Activated T-helper 2 cell treated with anti-CD3 and anti-CD28 coated beads, Interferon-gamma antibody, Interleukin-2, Interleukin-4, amounts not matched to agents 10 μg/mL and 5 μg/mL and 100 μg/mL, durations not matched to agents 14 hours and 24 hours and 36 hours (primary cell): ENCODE measurements around the gene ABLIM2. TPM values are rescaled to one million over a fixed set of nuclear protein-coding genes. Genes with fewer than 3 reads are reported as not detected.

Source experiments
- DNase-seq: peaks from one replicate; pipeline ENCODE4 v3.0.0; 2021; ENCODE audit warnings: low spot score
- H3K27ac Mint-ChIP-seq: one replicate; pipeline ENCODE4 v1.8.0; 2021; ENCODE audit warnings: mixed read lengths
- H3K27me3 Mint-ChIP-seq: one replicate; pipeline ENCODE4 v1.8.0; 2021; ENCODE audit warnings: low read depth, mixed read lengths
- H3K36me3 Mint-ChIP-seq: one replicate; pipeline ENCODE4 v1.8.0; 2021; ENCODE audit warnings: low read depth, mixed read lengths
- H3K4me1 Mint-ChIP-seq: one replicate; pipeline ENCODE4 v1.8.0; 2021; ENCODE audit warnings: low read depth, mixed read lengths
- H3K4me3 Mint-ChIP-seq: one replicate; pipeline ENCODE4 v1.8.0; 2021; ENCODE audit warnings: low read depth, mild to moderate bottlenecking, moderate library complexity, mixed read lengths
- H3K9me3 Mint-ChIP-seq: one replicate; pipeline ENCODE4 v1.8.0; 2021; ENCODE audit warnings: mixed read lengths
- intact Hi-C: fragments of 100-400 bp; cut with micrococcal nuclease; formaldehyde crosslinking; loops from one replicate; pipeline ENCODE4 v1.15.1; 2023
- total RNA-seq: library from RNA; stranded (reverse); gene quantifications from 2 replicates; pipeline ENCODE4 v1.2.3, GENCODE V29; 2022

The ABLIM2 gene
- total RNA-seq, 1 donor from 2014 or later = 0.32 TPM

- Mint-ChIP-seq H3K27ac (no peak overlapping the region), H3K4me3 (no peak overlapping the region), H3K9me3 (no peaks in the 10 kb centered on the region), H3K27me3 (peaks cover 3% of the 10 kb centered on the region), H3K36me3 (no peaks in the 10 kb centered on the region), H3K4me1 (no peaks in the 10 kb centered on the region)
- intact Hi-C loops = no loop called here
- no peak for DNase-seq
Measured at GRCh38 chr4:8051644-8052043, 107.0 kb downstream of the ABLIM2 start.

- H3K27me3 Mint-ChIP-seq = peaks cover 3% of the 10 kb centered on the region
Measured at GRCh38 chr4:8050555-8051206, 107.9 kb downstream of the ABLIM2 start.

GRCh38 chr4:8050180-8050554, 108.4 kb downstream of the ABLIM2 start:
- H3K9me3 Mint-ChIP-seq = no peaks in the 10 kb centered on the region
- intact Hi-C loops = no loop called here
- no peak overlapping the region for H3K4me3 Mint-ChIP-seq
- DNase-seq = no peak
- H3K4me1 Mint-ChIP-seq = no peaks in the 10 kb centered on the region
- H3K36me3 Mint-ChIP-seq = no peaks in the 10 kb centered on the region
- no peak overlapping the region for H3K27ac Mint-ChIP-seq
- H3K27me3 Mint-ChIP-seq = peaks cover 3% of the 10 kb centered on the region

More at GRCh38 chr4:8050555-8051206, 107.9 kb downstream of the ABLIM2 start:
- H3K36me3 Mint-ChIP-seq = no peaks in the 10 kb centered on the region
- no peak overlapping the region for H3K27ac Mint-ChIP-seq
- intact Hi-C loops = no loop called here
- no peak for DNase-seq
- H3K9me3 Mint-ChIP-seq = no peaks in the 10 kb centered on the region
- H3K4me1 Mint-ChIP-seq = no peaks in the 10 kb centered on the region
- no peak overlapping the region for H3K4me3 Mint-ChIP-seq

GRCh38 chr4:8048856-8049676, 109.5 kb downstream of the ABLIM2 start:
- Mint-ChIP-seq H3K4me1 (no peaks in the 10 kb centered on the region), H3K4me3 (no peak overlapping the region), H3K36me3 (no peaks in the 10 kb centered on the region), H3K9me3 (no peaks in the 10 kb centered on the region), H3K27ac (no peak overlapping the region), H3K27me3 (peaks cover 7% of the 10 kb centered on the region)
- intact Hi-C loops = no loop called here
- no peak for DNase-seq

GRCh38 chr4:8047837-8048678, 110.6 kb downstream of the ABLIM2 start:
- no peaks in the 10 kb centered on the region for H3K9me3 Mint-ChIP-seq
- intact Hi-C loops = no loop called here
- H3K27me3 Mint-ChIP-seq = peaks cover 13% of the 10 kb centered on the region
- H3K36me3 Mint-ChIP-seq = no peaks in the 10 kb centered on the region
- no peak overlapping the region for H3K4me3 Mint-ChIP-seq
- H3K27ac Mint-ChIP-seq = no peak overlapping the region
- DNase-seq = no peak
- H3K4me1 Mint-ChIP-seq = no peaks in the 10 kb centered on the region

GRCh38 chr4:8046925-8047541, 111.6 kb downstream of the ABLIM2 start:
- H3K4me3 Mint-ChIP-seq = no peak overlapping the region
- no peaks in the 10 kb centered on the region for H3K9me3 Mint-ChIP-seq
- intact Hi-C loops = no loop called here
- H3K27me3 Mint-ChIP-seq = peaks cover 18% of the 10 kb centered on the region
- no peaks in the 10 kb centered on the region for H3K4me1 Mint-ChIP-seq
- no peak overlapping the region for H3K27ac Mint-ChIP-seq
- DNase-seq = no peak
- no peaks in the 10 kb centered on the region for H3K36me3 Mint-ChIP-seq

GRCh38 chr4:8045909-8046308, 112.7 kb downstream of the ABLIM2 start:
- Mint-ChIP-seq H3K36me3 (no peaks in the 10 kb centered on the region), H3K27me3 (peaks cover 18% of the 10 kb centered on the region), H3K27ac (no peak overlapping the region), H3K4me1 (no peaks in the 10 kb centered on the region), H3K4me3 (no peak overlapping the region), H3K9me3 (no peaks in the 10 kb centered on the region)
- intact Hi-C loops = no loop called here
- no peak for DNase-seq

- intact Hi-C loops = no loop called here
- no peak overlapping the region for H3K27ac Mint-ChIP-seq
- H3K4me1 Mint-ChIP-seq = no peaks in the 10 kb centered on the region
Measured at GRCh38 chr4:8044699-8045098, 113.9 kb downstream of the ABLIM2 start.

GRCh38 chr4:8044244-8044643, 114.4 kb downstream of the ABLIM2 start:
- no peak for DNase-seq
- Mint-ChIP-seq H3K36me3 (no peaks in the 10 kb centered on the region), H3K4me3 (no peak overlapping the region), H3K27me3 (peaks cover 18% of the 10 kb centered on the region), H3K9me3 (no peaks in the 10 kb centered on the region), H3K27ac (no peak overlapping the region), H3K4me1 (no peaks in the 10 kb centered on the region)
- intact Hi-C loops = no loop called here

More at GRCh38 chr4:8044699-8045098, 113.9 kb downstream of the ABLIM2 start:
- Mint-ChIP-seq H3K27me3 (peaks cover 15% of the 10 kb centered on the region), H3K36me3 (no peaks in the 10 kb centered on the region), H3K4me3 (no peak overlapping the region), H3K9me3 (no peaks in the 10 kb centered on the region)
- no peak for DNase-seq

GRCh38 chr4:8043596-8043995, 115.0 kb downstream of the ABLIM2 start:
- Mint-ChIP-seq H3K36me3 (no peaks in the 10 kb centered on the region), H3K9me3 (no peaks in the 10 kb centered on the region), H3K27me3 (peaks cover 20% of the 10 kb centered on the region), H3K27ac (no peak overlapping the region), H3K4me3 (no peak overlapping the region), H3K4me1 (no peaks in the 10 kb centered on the region)
- intact Hi-C loops = no loop called here
- no peak for DNase-seq

- no peaks in the 10 kb centered on the region for H3K9me3 Mint-ChIP-seq
- H3K27ac Mint-ChIP-seq = no peak overlapping the region
Measured at GRCh38 chr4:8041868-8042267, 116.7 kb downstream of the ABLIM2 start.

GRCh38 chr4:8041172-8041571, 117.4 kb downstream of the ABLIM2 start:
- Mint-ChIP-seq H3K9me3 (no peaks in the 10 kb centered on the region), H3K4me3 (no peak overlapping the region), H3K27ac (no peak overlapping the region), H3K36me3 (no peaks in the 10 kb centered on the region), H3K27me3 (peaks cover 28% of the 10 kb centered on the region), H3K4me1 (no peaks in the 10 kb centered on the region)
- DNase-seq = no peak
- intact Hi-C loops = no loop called here

More at GRCh38 chr4:8041868-8042267, 116.7 kb downstream of the ABLIM2 start:
- Mint-ChIP-seq H3K27me3 (peaks cover 26% of the 10 kb centered on the region), H3K36me3 (no peaks in the 10 kb centered on the region), H3K4me3 (no peak overlapping the region), H3K4me1 (no peaks in the 10 kb centered on the region)
- no peak for DNase-seq
- intact Hi-C loops = no loop called here
